Mesothelial cell of epicardium (in vitro differentiated cells): ENCODE measurements around the gene PRKD2. TPM values are rescaled to one million over a fixed set of nuclear protein-coding genes. Genes with fewer than 3 reads are reported as not detected.
"Not testable (repeated sequence)": the region's sequence is repeated elsewhere in the genome, so short reads cannot be mapped to it uniquely, and the experiment has no call there.

Source experiments
- DNase-seq, 2 experiments: peaks; one replicate each; pipeline ENCODE4 v3.0.0; 2021; ENCODE audit warnings: low spot score in 2 of 2; ENCODE audit not compliant: unreplicated experiment in 2 of 2
- H3K27ac Mint-ChIP-seq: 2 replicates; pipeline ENCODE4 v1.8.0; 2021; ENCODE audit warnings: mixed read lengths
- H3K27me3 Mint-ChIP-seq: 2 replicates; pipeline ENCODE4 v1.8.0; 2021; ENCODE audit warnings: low read depth, mixed read lengths
- H3K36me3 Mint-ChIP-seq: 2 replicates; pipeline ENCODE4 v1.8.0; 2021; ENCODE audit warnings: mixed read lengths
- H3K4me1 Mint-ChIP-seq: 2 replicates; pipeline ENCODE4 v1.8.0; 2021; ENCODE audit warnings: mixed read lengths
- H3K4me3 Mint-ChIP-seq: 2 replicates; pipeline ENCODE4 v1.8.0; 2021; ENCODE audit warnings: mild to moderate bottlenecking, moderate library complexity, mixed read lengths
- H3K9me3 Mint-ChIP-seq: 2 replicates; pipeline ENCODE4 v1.8.0; 2021; ENCODE audit warnings: mixed read lengths
- total RNA-seq: library from RNA; stranded (reverse); gene quantifications from 3 replicates; pipeline ENCODE4 v1.2.1, GENCODE V29; 2021
- TF ChIP-seq, protein P1 (sequence below): fragments of 200-600 bp; sonication (generic); IDR thresholded peaks from one replicate; pipeline ENCODE4 v1.5.0; 2021; ENCODE audit warnings: antibody characterized with exemption; ENCODE audit not compliant: unreplicated experiment

The PRKD2 gene
- 73.7 to 75.9 TPM (median 74.7 TPM) in 3 replicates for total RNA-seq

DNA sequence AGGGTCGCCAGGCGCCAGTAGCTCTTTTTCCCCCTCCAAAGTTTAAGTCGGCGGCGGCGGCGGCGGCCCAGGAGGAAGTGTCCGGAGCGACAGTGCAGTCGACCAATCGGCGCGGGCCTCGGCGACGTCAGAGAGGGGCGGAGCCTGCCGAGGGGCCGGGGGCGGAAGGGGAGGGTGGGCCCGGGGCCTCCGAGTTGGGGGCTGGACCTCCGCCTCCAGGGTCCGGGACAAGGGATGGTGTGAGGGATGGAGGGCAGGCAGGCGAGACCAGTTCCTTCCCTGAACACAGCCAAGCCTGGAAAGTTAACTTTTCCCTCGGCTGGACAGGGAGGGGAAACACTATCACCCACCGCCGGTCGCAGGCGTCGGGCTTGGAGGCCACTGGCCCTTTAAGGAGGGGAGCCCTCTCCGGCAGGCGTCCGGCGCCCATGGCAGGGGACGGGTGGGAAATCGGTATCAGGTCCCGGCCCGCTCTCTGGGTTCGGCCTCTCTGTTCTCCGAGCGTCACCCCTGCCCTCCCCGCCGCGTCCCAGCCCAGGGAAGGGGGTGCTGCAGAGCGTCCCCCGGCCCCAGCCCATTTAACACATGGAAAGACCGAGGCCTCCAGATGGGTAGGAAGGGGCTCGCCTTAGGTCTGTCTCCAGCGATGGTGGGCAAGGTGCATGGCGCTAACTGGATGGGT lies at the start of gene PRKD2:
TSS of gene PRKD2 (minus strand) at position 81 of the 682 bp plus-strand sequence. CDS start 744 bp downstream, outside the sequence.
- peak within 1 kb of the TSS; percentile 92 for H3K4me3 Mint-ChIP-seq
- peaks cover 17% of the 10 kb centered on the region for H3K4me1 Mint-ChIP-seq
- peak within 1 kb of the TSS; percentile 97 for H3K27ac Mint-ChIP-seq
- peaks cover 10% of the 10 kb centered on the region for H3K36me3 Mint-ChIP-seq
- no peaks in the 10 kb centered on the region for H3K9me3 Mint-ChIP-seq
- DNase-seq = peak; percentile 88 to 96
- TF ChIP-seq, protein P1, sequence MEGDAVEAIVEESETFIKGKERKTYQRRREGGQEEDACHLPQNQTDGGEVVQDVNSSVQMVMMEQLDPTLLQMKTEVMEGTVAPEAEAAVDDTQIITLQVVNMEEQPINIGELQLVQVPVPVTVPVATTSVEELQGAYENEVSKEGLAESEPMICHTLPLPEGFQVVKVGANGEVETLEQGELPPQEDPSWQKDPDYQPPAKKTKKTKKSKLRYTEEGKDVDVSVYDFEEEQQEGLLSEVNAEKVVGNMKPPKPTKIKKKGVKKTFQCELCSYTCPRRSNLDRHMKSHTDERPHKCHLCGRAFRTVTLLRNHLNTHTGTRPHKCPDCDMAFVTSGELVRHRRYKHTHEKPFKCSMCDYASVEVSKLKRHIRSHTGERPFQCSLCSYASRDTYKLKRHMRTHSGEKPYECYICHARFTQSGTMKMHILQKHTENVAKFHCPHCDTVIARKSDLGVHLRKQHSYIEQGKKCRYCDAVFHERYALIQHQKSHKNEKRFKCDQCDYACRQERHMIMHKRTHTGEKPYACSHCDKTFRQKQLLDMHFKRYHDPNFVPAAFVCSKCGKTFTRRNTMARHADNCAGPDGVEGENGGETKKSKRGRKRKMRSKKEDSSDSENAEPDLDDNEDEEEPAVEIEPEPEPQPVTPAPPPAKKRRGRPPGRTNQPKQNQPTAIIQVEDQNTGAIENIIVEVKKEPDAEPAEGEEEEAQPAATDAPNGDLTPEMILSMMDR = no peak
- H3K27me3 Mint-ChIP-seq = no peaks in the 10 kb centered on the region

GRCh38 chr19:46764817-46765291 lies 47.9 kb upstream of the PRKD2 start:
- TF ChIP-seq, protein P1 = no peak
- no peaks in the 10 kb centered on the region for H3K36me3 Mint-ChIP-seq
- H3K4me3 Mint-ChIP-seq = no peak overlapping the region
- no peak for DNase-seq
- no peaks in the 10 kb centered on the region for H3K27me3 Mint-ChIP-seq
- no peaks in the 10 kb centered on the region for H3K9me3 Mint-ChIP-seq
- peaks cover 16% of the 10 kb centered on the region for H3K4me1 Mint-ChIP-seq
- no peak overlapping the region for H3K27ac Mint-ChIP-seq

- DNase-seq = no peak
- Mint-ChIP-seq H3K4me1 (peaks cover 6% of the 10 kb centered on the region), H3K27me3 (no peaks in the 10 kb centered on the region), H3K4me3 (no peak overlapping the region), H3K27ac (no peak overlapping the region), H3K36me3 (no peaks in the 10 kb centered on the region), H3K9me3 (no peaks in the 10 kb centered on the region)
- TF ChIP-seq, protein P1 = no peak
These were observed 45.5 kb upstream of the PRKD2 start for GRCh38 chr19:46762245-46762890.

DNA sequence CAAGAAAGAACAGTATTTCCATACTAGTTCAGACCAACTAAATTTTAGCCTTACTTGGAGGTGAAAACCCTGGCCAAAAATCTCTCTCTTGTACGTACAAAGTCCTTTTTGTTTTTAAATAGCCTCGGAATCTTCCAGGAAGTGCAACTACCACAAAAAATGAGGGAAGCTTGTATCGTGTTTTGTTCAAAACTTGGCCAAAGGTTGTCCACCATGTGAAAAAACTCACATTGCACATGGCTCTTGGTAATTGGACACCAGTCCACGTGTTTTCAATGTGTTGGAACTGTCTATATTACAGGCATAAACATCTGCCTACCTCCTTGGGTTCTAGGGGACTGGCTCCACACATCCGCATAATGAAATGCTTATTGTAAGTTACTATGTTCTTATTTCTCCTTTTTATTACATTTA lies 44.5 kb upstream of the PRKD2 start:
- no peak overlapping the region for H3K27ac Mint-ChIP-seq

GRCh38 chr19:46760897-46761296 lies 44.0 kb upstream of the PRKD2 start:
- not testable (repeated sequence) for DNase-seq, H3K27me3 Mint-ChIP-seq, H3K4me1 Mint-ChIP-seq, H3K36me3 Mint-ChIP-seq, H3K9me3 Mint-ChIP-seq, H3K4me3 Mint-ChIP-seq, H3K27ac Mint-ChIP-seq

More for the DNA sequence above, 44.5 kb upstream of the PRKD2 start:
- Mint-ChIP-seq H3K9me3 (no peaks in the 10 kb centered on the region), H3K27me3 (no peaks in the 10 kb centered on the region), H3K4me3 (no peak overlapping the region), H3K36me3 (peaks cover 4% of the 10 kb centered on the region), H3K4me1 (peaks cover 4% of the 10 kb centered on the region)
- no peak for DNase-seq
- TF ChIP-seq, protein P1 = no peak

GRCh38 chr19:46760363-46760762 lies 43.4 kb upstream of the PRKD2 start:
- peaks cover 5% of the 10 kb centered on the region for H3K36me3 Mint-ChIP-seq
- TF ChIP-seq, protein P1 = no peak
- no peak overlapping the region for H3K4me3 Mint-ChIP-seq
- H3K9me3 Mint-ChIP-seq = no peaks in the 10 kb centered on the region
- no peak overlapping the region for H3K27ac Mint-ChIP-seq
- no peaks in the 10 kb centered on the region for H3K27me3 Mint-ChIP-seq
- DNase-seq = no peak
- peaks cover 4% of the 10 kb centered on the region for H3K4me1 Mint-ChIP-seq
